ENCODE measurements around the gene DDX43. TPM values are rescaled to one million over a fixed set of nuclear protein-coding genes. Genes with fewer than 3 reads are reported as not detected.

DDX43 gene
- total RNA-seq, 1 donor from 2014 or later: not detected

DNA sequence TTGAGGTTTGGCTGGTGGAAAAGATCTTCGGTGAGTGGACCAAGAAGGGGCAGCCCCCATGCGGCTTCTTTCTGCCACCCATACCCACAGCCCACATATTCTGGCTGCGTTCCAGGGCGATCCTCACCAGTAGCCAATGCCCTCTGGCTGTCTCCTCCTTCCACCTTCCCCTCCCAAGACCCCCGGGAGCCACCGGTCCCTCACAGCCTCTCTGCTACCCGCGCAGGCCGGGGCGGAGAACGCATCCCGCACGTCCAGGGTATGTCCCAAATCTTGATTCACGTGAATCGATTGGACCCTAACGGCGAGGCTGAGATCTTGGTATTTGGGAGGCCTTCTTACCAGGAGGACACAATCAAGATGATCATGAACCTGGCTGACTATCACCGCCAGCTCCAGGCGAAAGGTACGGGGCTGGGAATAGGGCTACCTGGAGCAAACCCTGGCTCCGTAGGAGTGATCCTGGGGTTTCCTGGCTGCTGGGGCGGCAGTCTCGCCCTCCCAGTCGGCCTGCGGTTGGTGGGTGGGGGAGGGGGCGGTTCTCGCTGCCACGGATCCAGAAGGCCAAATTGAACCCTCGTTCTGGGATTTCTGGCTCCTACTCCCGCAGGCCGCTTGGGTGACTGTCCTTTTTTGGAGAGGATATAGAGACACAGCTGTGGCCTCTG, 31.6 kb upstream of the DDX43 start:
- H3K4me3 ChIP-seq: no peak overlapping the region
- no peak for DNase-seq (ENCODE audit: low spot score in 2 of 2)
- H3K4me1 ChIP-seq: no peaks in the 10 kb centered on the region
- intact Hi-C loops (cut with DNase I): no loop called here
- no peaks in the 10 kb centered on the region for H3K27me3 ChIP-seq
- TF ChIP-seq, protein P1, sequence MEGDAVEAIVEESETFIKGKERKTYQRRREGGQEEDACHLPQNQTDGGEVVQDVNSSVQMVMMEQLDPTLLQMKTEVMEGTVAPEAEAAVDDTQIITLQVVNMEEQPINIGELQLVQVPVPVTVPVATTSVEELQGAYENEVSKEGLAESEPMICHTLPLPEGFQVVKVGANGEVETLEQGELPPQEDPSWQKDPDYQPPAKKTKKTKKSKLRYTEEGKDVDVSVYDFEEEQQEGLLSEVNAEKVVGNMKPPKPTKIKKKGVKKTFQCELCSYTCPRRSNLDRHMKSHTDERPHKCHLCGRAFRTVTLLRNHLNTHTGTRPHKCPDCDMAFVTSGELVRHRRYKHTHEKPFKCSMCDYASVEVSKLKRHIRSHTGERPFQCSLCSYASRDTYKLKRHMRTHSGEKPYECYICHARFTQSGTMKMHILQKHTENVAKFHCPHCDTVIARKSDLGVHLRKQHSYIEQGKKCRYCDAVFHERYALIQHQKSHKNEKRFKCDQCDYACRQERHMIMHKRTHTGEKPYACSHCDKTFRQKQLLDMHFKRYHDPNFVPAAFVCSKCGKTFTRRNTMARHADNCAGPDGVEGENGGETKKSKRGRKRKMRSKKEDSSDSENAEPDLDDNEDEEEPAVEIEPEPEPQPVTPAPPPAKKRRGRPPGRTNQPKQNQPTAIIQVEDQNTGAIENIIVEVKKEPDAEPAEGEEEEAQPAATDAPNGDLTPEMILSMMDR (IDR thresholded peaks at IDR 0.05): no peak
- no peaks in the 10 kb centered on the region for H3K9me3 ChIP-seq
- no peak overlapping the region for H3K27ac ChIP-seq
- H3K36me3 ChIP-seq: no peaks in the 10 kb centered on the region

DNA sequence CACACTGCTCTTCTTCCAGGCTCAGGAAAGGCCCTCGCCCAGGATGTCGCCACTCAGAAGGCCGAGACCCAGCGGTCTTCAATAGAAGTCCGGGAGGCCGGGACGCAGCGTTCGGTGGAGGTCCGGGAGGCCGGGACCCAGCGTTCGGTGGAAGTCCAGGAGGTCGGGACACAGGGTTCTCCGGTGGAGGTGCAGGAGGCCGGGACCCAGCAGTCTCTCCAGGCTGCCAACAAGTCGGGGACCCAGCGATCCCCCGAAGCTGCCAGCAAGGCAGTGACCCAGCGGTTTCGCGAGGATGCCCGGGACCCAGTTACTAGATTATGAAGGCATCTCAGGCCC, 31.1 kb upstream of the DDX43 start:
- H3K27ac ChIP-seq: no peak overlapping the region
- no peaks in the 10 kb centered on the region for H3K9me3 ChIP-seq
- no peak overlapping the region for H3K4me3 ChIP-seq
- TF ChIP-seq, protein P1 (IDR thresholded peaks at IDR 0.05): no peak
- H3K27me3 ChIP-seq: no peaks in the 10 kb centered on the region
- DNase-seq (ENCODE audit: low spot score in 2 of 2): no peak
- H3K4me1 ChIP-seq: no peaks in the 10 kb centered on the region
- intact Hi-C loops (cut with DNase I): no loop called here
- H3K36me3 ChIP-seq: no peaks in the 10 kb centered on the region

DNA sequence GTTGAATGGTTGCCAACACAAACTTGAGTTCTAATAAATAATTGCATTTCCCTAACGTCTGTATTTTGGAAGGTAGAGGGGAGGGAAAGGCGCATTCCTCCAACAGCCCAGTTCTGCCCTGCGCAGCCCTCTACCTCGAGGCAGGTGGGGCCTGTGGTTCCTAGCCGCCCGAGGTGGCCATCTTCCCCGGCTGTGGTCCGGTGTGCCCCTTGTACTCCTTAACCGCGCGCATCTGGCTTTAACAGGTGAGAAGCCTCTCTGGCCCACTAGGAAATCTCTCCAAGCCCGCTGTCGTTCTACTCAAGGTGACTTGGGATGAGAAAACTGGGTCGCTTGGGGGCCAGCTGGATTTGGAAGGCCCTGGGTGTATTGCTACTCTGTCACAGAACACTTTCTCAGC, 30.5 kb upstream of the DDX43 start:
- Histone ChIP-seq H3K36me3 (no peaks in the 10 kb centered on the region), H3K27me3 (no peaks in the 10 kb centered on the region), H3K9me3 (no peaks in the 10 kb centered on the region), H3K4me1 (no peaks in the 10 kb centered on the region), H3K4me3 (no peak overlapping the region), H3K27ac (no peak overlapping the region)
- DNase-seq (ENCODE audit: low spot score in 2 of 2): no peak
- intact Hi-C loops (cut with DNase I): no loop called here
- TF ChIP-seq, protein P1 (IDR thresholded peaks at IDR 0.05): no peak

DNA sequence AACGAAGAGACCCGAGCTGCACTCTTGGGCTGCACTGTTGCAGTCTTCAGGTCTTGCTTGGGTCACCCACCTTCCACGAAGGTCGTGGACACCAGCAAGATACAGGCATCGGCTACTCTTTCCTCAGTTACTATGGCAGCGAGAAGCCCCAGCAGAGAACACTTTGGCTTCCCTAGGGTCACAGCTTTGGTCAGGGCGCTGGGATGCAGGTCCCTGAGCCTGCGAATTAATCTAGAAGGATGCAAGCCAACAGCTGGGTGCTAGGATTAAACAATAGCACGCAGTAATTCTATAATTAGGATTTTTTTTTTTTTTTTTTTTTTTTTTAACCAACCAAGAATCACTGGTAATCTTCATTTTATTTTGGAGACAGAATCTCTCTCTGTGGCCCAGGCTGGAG, 30.1 kb upstream of the DDX43 start:
- TF ChIP-seq, protein P1 (IDR thresholded peaks at IDR 0.05): no peak
- H3K4me1 ChIP-seq: no peaks in the 10 kb centered on the region
- intact Hi-C loops (cut with DNase I): no loop called here
- DNase-seq (ENCODE audit: low spot score in 2 of 2): no peak
- H3K4me3 ChIP-seq: no peak overlapping the region
- H3K9me3 ChIP-seq: no peaks in the 10 kb centered on the region
- no peak overlapping the region for H3K27ac ChIP-seq
- no peaks in the 10 kb centered on the region for H3K27me3 ChIP-seq
- no peaks in the 10 kb centered on the region for H3K36me3 ChIP-seq

DNA sequence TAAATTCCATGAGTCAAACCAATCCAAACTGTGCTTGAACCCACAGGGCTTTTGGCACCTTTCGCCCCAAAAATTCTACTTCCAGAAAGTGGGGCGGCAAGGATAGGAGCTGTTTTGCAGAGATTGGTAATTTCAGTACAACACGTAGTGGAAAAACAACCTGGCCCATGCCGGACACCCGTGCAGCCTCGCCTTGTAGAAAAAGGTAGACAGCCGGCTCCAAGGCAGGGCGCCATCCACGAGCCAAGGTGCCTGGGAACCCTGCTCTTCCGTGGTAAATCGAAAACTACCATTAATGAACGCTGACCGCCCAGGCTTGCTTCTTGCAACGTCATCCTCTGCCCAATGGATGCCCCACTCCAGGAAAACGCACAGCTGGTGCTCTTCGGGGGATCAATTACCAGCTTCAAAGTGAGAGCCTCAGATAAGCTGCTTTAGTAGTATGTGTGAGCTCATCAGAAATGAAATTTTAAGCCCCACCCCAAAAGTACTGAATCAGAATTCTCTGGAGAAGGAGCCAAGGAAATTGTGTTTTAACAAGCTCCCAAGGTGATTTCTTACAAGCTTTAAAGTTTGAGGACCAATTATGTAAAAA, 26.8 kb upstream of the DDX43 start:
- TF ChIP-seq, protein P1 (IDR thresholded peaks at IDR 0.05): no peak
- DNase-seq (ENCODE audit: low spot score in 2 of 2): no peak
- peaks cover 3 to 9% of the 10 kb centered on the region in 2 donors for H3K9me3 ChIP-seq
- H3K36me3 ChIP-seq: no peaks in the 10 kb centered on the region
- no peaks in the 10 kb centered on the region for H3K27me3 ChIP-seq
- no peak overlapping the region for H3K4me3 ChIP-seq
- H3K4me1 ChIP-seq: no peaks in the 10 kb centered on the region
- intact Hi-C loops (cut with DNase I): no loop called here
- H3K27ac ChIP-seq: no peak overlapping the region

All from ascending aorta (tissue), 2 donors.